Measurements from ENCODE around the gene DDX19B. TPM values are rescaled to one million over a fixed set of nuclear protein-coding genes. Genes with fewer than 3 reads are reported as not detected.

DDX19B gene
- total and polyA plus RNA-seq, 9 of the 15 experiments (the other 6 are each of a cell fraction or from before 2014, with no cell fraction given) = 7.0 to 32.9 (median 19.3) TPM

GRCh38 chr16:70298988-70299938, at the start of gene DDX19B (continued):
- TF ChIP-seq CREB3 (tag; conservative IDR thresholded peaks at IDR 0.05; ENCODE audit: low read depth) = 0 out of 2 replicates have a peak, but pooled peaks have one; percentile 48
- no peak for TF ChIP-seq MTF1 (CRISPR knock-in tag; IDR thresholded peaks at IDR 0.05; ENCODE audit: borderline replicate concordance)
- peak; percentile 53; the same call in 1 of the 2 replicates for TF ChIP-seq TFAP4 (CRISPR knock-in tag; IDR thresholded peaks at IDR 0.05; ENCODE audit: borderline replicate concordance)
- TF ChIP-seq CBX1 (IDR thresholded peaks at IDR 0.05; ENCODE audit: low read depth) = peak; percentile 61; the same call in 1 of the 2 replicates
- no peak for TF ChIP-seq ZBTB49 (CRISPR knock-in tag; IDR thresholded peaks at IDR 0.05; ENCODE audit: borderline replicate concordance)
- TF ChIP-seq NONO (IDR thresholded peaks at IDR 0.05; ENCODE audit: low read depth in 2 of 2, low read length in 1 of 2) = no peak
- no peak for TF ChIP-seq ZNF551 (CRISPR knock-in tag; IDR thresholded peaks at IDR 0.05)

All from K562 (cell line).